ENCODE measurements around the gene CPPED1.

CPPED1 gene

DNA sequence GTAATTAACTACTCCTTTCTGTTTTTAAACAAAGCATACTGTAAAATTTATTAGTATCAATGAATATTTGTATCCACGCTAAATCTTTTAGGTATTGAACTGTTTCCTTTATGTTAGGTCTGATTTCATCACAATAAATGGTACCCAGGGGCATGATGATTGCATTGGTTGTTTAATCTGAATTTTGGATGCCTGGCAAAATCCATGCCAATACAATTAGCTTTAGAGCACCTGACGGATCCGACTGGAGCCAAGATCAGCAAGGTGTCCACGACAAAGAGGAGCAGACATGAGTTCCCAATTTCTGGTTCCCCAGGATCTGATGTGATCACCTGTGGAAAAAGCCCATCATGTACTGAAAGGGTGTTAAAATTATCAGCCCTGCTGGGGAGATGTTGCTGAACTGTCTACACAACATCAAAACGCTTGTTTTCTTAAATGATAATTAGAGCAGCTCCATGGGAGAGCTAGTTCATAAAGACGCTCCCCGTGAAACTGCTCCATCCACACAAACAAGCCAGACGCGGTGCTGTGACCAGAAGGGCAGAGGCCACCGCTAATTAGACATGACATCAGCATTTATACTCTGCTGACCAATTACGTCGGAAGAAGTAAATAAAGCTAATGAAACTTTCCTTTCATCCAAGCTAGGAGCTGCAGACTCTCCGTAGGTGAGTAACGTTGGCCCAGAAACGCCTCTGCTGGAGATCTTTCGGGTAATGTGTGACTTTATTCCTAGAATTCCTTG is 151.7 kb downstream of the CPPED1 start:
- no peak for DNase-seq (ENCODE audit: low read depth in 1 of 2, low spot score in 1 of 2)

- DNase-seq (ENCODE audit: low read depth in 1 of 2, low spot score in 1 of 2) = no peak
Measured at GRCh38 chr16:12649356-12649755, 154.3 kb downstream of the CPPED1 start.

DNA sequence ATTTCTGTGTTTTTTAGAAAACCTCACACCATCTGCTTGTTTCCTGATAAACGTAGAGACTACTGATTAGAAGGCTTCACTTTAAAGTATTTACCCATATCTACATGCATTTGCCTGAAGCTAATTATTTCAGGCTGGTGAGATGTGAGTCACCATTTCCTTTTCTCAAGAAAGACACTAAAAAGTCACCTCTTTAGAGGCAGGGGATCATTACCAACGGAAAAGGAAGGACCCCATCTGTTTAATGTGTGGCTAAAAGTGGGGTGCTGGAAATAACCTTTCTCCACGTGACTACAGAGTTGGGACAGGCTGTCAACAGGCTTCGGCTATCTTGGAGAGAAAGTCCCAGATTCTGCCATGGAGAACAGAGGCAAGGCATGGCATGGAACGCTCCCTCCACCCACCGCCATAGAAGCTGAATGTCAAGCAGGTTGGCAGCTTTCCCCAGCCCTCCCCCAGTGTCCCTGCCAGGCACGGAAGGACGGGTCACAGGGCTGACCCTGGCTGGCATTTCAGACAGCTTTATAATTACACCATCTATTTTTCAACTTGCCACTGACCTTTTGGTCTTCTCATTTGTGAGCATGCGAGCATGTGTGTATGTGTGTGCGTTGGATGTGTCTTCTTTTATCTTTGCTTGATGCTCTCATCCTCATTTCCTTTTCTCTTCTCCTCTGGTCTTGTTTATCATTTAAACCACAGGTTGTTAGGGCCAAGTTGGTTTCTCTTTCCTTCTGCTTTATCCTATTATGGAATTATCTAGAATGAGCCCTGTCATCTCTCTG is 157.0 kb downstream of the CPPED1 start:
- DNase-seq (ENCODE audit: low read depth in 1 of 2, low spot score in 1 of 2) = peak; percentile 18 to 20

GRCh38 chr16:12646098-12646489 is 157.6 kb downstream of the CPPED1 start:
- DNase-seq (ENCODE audit: low read depth in 1 of 2, low spot score in 1 of 2) = no peak

GRCh38 chr16:12643034-12643455 is 160.6 kb downstream of the CPPED1 start:
- no peak for DNase-seq (ENCODE audit: low read depth in 1 of 2, low spot score in 1 of 2)

DNA sequence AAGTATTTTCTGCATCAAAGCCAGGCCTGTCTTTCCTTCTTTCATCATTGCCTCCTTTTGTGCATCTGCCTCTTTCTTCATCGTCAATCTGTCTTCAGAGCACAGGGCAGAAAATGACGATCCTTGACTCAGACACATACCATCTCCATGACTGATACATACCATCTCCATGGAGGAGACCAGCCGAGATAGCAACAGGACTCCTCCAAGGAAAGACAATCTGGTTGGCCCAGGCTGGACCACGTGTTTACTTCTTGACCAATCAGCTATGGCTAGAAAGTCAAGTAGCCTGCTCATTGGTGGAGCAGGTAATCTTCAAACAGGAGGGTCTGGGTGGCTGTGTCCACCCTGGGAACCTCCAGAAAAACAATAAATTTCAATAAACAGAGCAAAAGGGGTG is 164.6 kb downstream of the CPPED1 start:
- DNase-seq (ENCODE audit: low read depth in 1 of 2, low spot score in 1 of 2) = no peak

DNA sequence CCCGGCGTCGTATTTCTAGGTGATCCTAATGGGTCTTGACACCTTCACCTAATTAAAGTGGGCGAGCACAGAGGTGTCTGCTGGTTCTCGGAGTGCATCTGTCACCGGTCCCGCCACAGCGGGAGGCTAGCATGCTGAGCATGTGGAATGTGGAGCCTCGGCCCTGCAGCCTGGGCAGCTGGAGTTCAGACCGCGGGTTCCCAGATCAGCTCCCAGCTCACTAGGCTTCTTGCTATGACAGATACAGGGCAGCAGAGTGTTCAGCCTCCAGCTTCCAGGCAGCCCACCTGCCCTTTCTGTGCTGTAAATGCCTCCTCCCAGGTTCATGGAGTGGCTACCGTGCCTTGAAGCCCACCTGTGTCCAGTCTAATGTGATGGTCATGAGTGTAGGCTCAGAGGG is 166.7 kb downstream of the CPPED1 start:
- no peak for DNase-seq (ENCODE audit: low read depth in 1 of 2, low spot score in 1 of 2)

DNA sequence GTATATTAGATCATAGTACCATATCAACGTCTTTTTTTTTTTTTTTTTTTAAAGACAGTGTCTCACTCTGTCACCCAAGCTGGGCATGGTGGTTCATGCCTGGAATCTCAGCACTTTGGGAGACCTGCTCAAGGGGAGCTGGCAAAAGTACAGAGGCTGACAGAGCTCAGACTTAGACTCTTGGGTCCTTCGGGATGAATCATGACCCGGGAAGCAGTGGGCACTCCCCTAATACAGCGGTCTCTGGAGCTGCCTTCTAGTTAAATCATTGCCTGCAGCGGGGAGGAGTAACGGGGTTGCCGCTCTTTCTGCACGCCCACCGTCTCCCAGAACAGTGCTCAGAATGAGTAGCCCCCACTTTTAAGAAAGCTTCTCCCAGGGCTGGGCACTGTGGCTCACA is 174.4 kb downstream of the CPPED1 start:
- no peak for DNase-seq (ENCODE audit: low read depth in 1 of 2, low spot score in 1 of 2)

DNA sequence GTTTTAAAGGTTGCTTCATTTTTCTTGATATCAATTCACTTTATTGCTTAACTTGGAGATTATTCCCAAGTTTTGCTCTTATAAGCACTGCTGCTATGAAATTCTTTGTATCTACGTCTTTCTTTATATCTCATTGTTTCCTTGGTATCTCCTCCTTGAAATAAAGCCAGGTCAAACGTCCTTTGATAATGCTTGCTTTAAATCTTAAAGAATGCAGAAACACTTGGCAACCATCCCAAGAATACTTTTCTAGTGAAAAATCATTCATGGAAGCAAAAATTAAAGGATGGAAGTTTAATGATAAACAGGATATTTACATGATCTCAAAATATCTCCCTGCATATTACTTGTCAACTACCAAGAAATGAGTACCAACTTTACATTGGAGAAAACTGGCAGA is 175.2 kb downstream of the CPPED1 start:
- no peak for DNase-seq (ENCODE audit: low read depth in 1 of 2, low spot score in 1 of 2)

DNA sequence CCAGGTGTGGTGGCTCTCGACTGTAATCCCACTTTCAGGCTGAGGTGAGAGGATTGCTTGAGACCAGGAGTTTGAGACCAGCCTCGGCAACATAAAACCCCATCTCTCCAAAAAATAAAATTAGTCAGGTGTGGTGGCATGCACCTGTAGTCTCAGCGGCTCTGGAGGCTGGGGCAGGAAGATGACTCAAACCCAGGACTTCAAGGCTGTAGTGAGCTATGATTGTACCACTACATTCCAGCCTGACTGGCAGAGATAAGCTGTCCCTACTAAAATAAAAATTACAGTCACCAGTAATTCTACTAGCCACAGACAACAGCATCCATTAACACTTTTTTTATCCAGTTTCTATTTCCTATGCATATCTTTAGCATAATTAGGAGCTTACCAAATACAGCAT is 176.3 kb downstream of the CPPED1 start:
- no peak for DNase-seq (ENCODE audit: low read depth in 1 of 2, low spot score in 1 of 2)

DNA sequence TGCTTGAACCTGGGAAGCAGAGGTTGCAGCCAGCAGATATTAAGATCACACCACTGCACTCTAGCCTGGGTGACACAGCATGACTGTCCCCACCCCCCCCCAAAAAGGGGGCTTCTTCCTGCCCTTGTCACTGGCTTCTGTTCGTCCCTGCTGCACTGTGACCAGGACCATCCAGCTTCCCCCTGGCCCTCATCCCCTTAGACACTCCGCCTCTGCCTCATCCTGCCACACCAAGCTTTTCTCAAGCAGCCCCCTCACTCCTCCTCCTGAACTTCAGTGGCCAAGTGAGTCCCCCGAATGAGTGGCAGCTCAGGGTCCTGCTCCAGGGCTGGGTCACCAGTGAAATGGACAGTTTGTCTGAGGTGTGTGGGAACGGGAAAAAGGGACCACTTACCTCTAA is 177.3 kb downstream of the CPPED1 start:
- no peak for DNase-seq (ENCODE audit: low read depth in 1 of 2, low spot score in 1 of 2)

DNA sequence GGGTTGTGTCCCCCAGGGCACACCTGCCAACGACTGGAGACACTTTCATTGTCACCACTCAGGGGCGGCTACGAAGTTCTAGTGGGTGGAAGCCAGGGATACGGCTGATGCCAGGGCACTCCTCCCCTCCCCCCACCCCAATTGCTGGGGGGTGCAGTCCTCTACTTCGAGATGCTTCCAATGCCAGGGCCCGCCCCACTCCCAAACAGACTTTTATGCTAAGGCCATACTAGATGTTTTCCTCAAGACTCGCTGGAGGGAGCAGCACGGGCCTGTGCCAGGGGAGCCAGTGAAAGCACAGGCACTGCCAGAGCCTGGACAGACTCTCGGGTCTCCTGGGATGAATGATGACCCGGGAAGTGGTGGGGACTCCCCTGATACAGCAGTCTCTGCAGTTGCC is 178.0 kb downstream of the CPPED1 start:
- DNase-seq (ENCODE audit: low read depth in 1 of 2, low spot score in 1 of 2) = no peak

- peak in 1 of 2 donors; percentile 9 for DNase-seq (ENCODE audit: low read depth in 1 of 2, low spot score in 1 of 2)
Measured at GRCh38 chr16:12625068-12625467, 178.6 kb downstream of the CPPED1 start.

- no peak for DNase-seq (ENCODE audit: low read depth in 1 of 2, low spot score in 1 of 2)
Measured at GRCh38 chr16:12620150-12620549, 183.5 kb downstream of the CPPED1 start.

GRCh38 chr16:12618515-12618914 is 185.2 kb downstream of the CPPED1 start:
- no peak for DNase-seq (ENCODE audit: low read depth in 1 of 2, low spot score in 1 of 2)

DNA sequence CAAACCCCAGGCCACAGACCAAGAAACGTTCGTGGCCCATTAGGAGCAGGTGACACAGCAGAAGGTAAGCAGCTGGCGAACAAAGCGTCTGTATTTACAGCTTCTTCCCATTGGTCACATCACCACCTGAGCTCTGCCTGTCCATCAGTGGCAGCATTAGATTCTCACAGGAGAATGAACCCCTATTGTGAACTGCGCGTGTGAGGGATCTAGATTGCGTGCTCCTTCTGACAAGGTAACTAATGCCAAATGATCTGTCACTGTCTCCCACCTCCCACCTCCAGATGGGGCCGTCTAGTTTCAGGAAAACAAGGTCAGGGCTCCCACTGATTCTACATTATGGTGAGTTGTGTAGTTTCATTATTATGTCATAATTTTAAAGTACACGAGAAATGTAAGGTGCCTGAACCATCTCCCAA is 186.3 kb downstream of the CPPED1 start:
- peak in 1 of 2 donors; percentile 46 for DNase-seq (ENCODE audit: low read depth in 1 of 2, low spot score in 1 of 2)

DNA sequence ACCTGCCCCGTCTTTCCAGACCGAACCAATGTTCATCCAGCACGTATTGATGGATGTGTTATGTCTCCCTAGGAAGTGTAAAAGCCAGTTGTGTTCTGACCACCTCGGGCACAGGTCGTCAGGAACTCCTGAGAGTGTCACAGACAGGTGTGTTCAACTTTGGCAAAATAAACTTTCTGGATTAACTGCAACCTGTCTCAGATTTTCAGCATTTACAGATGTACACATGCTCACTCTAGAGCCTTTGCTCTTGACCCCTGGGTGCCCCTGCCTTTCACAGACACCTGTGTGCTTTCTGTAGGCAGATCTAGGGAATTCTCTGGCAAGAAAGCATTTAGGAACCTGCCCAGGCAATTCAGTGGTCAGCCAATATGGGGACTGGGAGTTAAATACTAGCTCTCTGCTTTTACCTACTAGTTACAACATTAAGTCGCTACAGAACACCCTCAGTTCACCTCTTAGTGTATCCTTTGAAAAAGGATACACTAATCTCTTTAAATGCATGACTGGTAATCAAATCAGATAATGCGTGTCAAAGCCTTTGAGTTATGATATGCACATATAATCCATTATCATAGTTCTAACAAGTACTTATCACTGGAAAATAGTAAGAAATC is 188.9 kb downstream of the CPPED1 start:
- DNase-seq (ENCODE audit: low read depth in 1 of 2, low spot score in 1 of 2) = no peak

DNA sequence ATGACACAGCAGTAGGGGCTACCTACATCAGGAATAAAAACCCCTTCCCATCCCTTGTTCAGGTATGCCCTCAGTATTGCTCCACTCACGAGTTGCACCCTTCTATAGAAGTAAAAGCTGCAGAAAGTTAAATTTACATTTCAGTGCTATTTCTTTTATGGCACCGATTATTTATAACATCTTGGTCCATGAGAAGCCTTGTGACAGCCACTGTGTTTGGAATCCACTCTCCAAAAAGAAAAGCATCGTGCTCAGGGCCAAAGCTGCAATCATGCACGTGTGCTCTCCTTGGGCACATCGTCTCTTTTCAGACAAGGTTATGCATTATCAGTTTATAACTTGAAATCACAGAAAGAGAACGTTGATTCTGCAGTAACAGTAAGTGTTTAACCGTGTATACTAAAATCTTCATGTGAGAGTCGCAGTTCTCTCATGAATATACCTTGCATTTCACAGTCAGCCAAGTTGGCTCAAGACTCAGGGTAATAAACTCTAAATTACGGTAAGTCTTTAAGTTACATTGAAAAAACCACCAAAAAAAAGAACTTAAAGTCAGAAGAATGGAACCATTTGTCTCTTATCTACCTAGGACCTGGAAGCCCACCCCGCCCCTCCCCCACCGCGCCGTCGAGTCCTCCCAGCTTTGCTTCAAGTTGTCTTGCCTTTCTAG is 189.6 kb downstream of the CPPED1 start:
- no peak for DNase-seq (ENCODE audit: low read depth in 1 of 2, low spot score in 1 of 2)

DNA sequence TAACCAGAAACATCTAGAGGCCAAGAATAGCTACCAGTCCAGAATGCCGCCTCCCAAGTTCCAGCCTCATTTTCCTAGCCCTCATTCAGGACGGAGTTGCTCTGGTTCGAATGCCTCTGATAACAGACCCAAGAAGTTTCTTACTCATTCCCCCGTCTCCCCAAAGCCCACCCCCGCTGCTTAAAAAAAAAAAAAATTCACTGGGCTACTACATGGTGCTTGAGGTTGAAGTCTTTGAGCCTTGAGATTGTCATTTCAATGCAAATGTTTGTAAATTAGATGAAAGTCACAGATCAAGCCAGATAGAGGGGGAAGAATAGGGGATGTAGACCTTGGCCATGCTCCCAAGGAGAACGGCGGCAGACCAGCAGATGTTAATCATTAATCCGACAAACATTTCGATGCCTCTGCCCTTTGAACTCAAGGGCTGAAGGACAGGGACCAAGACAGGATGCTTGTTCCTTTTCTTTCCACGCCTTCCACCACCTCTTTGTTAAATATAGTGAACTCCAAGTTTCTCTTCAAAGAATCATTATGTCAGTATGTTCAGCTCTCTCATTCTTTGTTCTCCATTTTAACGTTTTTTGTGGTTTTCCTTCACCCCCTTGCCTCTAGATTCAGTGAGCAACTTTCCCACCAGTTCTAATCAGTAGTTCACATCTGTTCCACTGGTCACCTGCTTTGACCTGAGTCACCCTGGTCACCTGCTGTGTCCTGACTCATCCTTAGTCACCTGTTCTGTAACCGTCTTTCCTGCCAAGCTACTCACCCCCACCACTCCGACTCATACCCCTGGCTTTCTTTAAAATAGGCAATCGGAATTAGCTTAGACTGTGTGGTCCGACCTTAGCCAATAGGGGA is 190.3 kb downstream of the CPPED1 start:
- peak in 1 of 2 donors; percentile 66 for DNase-seq (ENCODE audit: low read depth in 1 of 2, low spot score in 1 of 2)

GRCh38 chr16:12612598-12613101 is 191.0 kb downstream of the CPPED1 start:
- DNase-seq (ENCODE audit: low read depth in 1 of 2, low spot score in 1 of 2) = no peak

Measured in activated CD4-positive, alpha-beta T cell treated with anti-CD3 and anti-CD28 coated beads, Interleukin-2, amount 50 U/mL, for 24 hours (primary cell).